K562 (cell line): Measurements from ENCODE around the gene PNLIPRP2. TPM values are rescaled to one million over a fixed set of nuclear protein-coding genes. Genes with fewer than 3 reads are reported as not detected.

Experiments used
- ATAC-seq: fragments of 200-7000 bp; cut with Tn5 transposase; 3 replicates; pipeline ENCODE4 v1.9.1; 2020; ENCODE audit warnings: moderate library complexity
- BruUV-seq: library from RNA; stranded (reverse); fragments of 400-500 nt; replicated peaks from 2 replicates; lab custom pipeline; 2021; lab: Mats Ljungman, UMichigan
- CTCF ChIA-PET: fragments of 300-600 bp; formaldehyde crosslinking; extraction: SDS; loops from one replicate; lab custom pipeline; 2021; ENCODE audit warnings: low intra/inter-chr PET ratio; lab: Yijun Ruan, JAX
- POLR2A ChIA-PET: fragments of 300-600, 350-650 bp; sonication (Branson Sonifier 250); formaldehyde crosslinking; extraction: SDS; loops from one replicate; lab custom pipeline; 2021; ENCODE audit warnings: antibody characterized with exemption, inconsistent platforms; lab: Yijun Ruan, JAX
- DNase-seq, 4 experiments: peaks; one replicate each; pipeline versions ENCODE4 v3.0.0 to v3.0.0-alpha.2; 2011 to 2018; ENCODE audit warnings: low spot score in 3 of 4, mixed read lengths in 3 of 4; ENCODE audit errors: extremely low read depth in 1 of 4
- FAIRE-seq: peaks from 2 replicates; lab custom pipeline; 2011; peaks lifted over from hg19 to GRCh38; lab: Jason Lieb, UNC
- H2AFZ ChIP-seq: 2 replicates; pipeline ENCODE4 v1.6.0; 2011; ENCODE audit warnings: low read depth, low read length, control low read depth, inconsistent platforms
- H3K27ac ChIP-seq: fragments of 200-600 bp; 3 replicates; pipeline ENCODE4 v1.8.0; 2011; ENCODE audit warnings: low read depth, mild to moderate bottlenecking, control low read depth, inconsistent platforms, low read length, moderate library complexity, mixed read lengths; ENCODE audit errors: extremely low read depth
- H3K27me3 ChIP-seq, 2 experiments: fragments of 300-600 bp in 1 of 2; 2 replicates in 1 of 2; 3 replicates in 1 of 2; pipeline versions ENCODE4 v1.6.0 to v1.8.0; 2011; ENCODE audit warnings: inconsistent platforms in 2 of 2, low read length in 2 of 2, mild to moderate bottlenecking in 1 of 2, mixed read lengths in 1 of 2, moderate library complexity in 1 of 2; ENCODE audit not compliant: control insufficient read depth in 2 of 2, insufficient read depth in 2 of 2
- H3K36me3 ChIP-seq: fragments of 300-600 bp; 3 replicates; pipeline ENCODE4 v1.8.0; 2011; ENCODE audit warnings: mild to moderate bottlenecking, low read length, inconsistent platforms; ENCODE audit not compliant: control insufficient read depth, insufficient read depth
- H3K4me1 ChIP-seq, 2 experiments: fragments of 200-600 bp in 1 of 2; replicated peaks in 1 of 2; 2 replicates in 1 of 2; 3 replicates in 1 of 2; pipeline versions ENCODE4 v1.5.1 to v1.8.0; 2011; ENCODE audit warnings: inconsistent platforms in 2 of 2, low read length in 2 of 2, mild to moderate bottlenecking in 1 of 2, mixed read lengths in 1 of 2, moderate library complexity in 1 of 2; ENCODE audit not compliant: control insufficient read depth in 2 of 2, insufficient read depth in 2 of 2
- H3K4me2 ChIP-seq: 2 replicates; pipeline ENCODE4 v1.6.1; 2011; ENCODE audit warnings: low read length, control low read depth, inconsistent platforms, mixed read lengths; ENCODE audit not compliant: insufficient read depth
- H3K4me3 ChIP-seq: fragments of 200-600 bp; sonication (generic), shearing (Covaris generic); 2 replicates; pipeline ENCODE4 v1.5.1; 2016; ENCODE audit warnings: control low read depth, inconsistent platforms
- H3K79me2 ChIP-seq: fragments of 200-600 bp; 3 replicates; pipeline ENCODE4 v1.8.0; 2011; ENCODE audit warnings: low read length, inconsistent platforms; ENCODE audit not compliant: control insufficient read depth, insufficient read depth
- H3K9ac ChIP-seq, 2 experiments: 2 replicates each; pipeline versions ENCODE4 v1.6.0 to v1.6.1; 2011; ENCODE audit warnings: low read depth in 2 of 2, low read length in 2 of 2, control low read depth in 1 of 2, inconsistent platforms in 1 of 2, mild to moderate bottlenecking in 1 of 2, mixed read lengths in 1 of 2; ENCODE audit not compliant: insufficient read depth in 1 of 2
- H3K9me1 ChIP-seq: one replicate; pipeline ENCODE4 v1.6.0; 2011; ENCODE audit warnings: inconsistent platforms, mild to moderate bottlenecking, low read length, moderate library complexity; ENCODE audit not compliant: control insufficient read depth, insufficient read depth
- H3K9me3 ChIP-seq: replicated peaks from 2 replicates; pipeline ENCODE4 v1.5.1; 2011; ENCODE audit warnings: low read depth, low read length, inconsistent platforms; ENCODE audit not compliant: control insufficient read depth, insufficient read depth
- H4K20me1 ChIP-seq: replicated peaks from 2 replicates; pipeline ENCODE4 v1.6.1; 2011; ENCODE audit warnings: low read length, inconsistent platforms, mixed read lengths; ENCODE audit not compliant: control insufficient read depth, insufficient read depth
- CCAR2 ChIP-seq: fragments of 200-400 bp; formaldehyde crosslinking; IDR thresholded peaks from 2 replicates; pipeline ENCODE4 v1.6.1; 2017; ENCODE audit warnings: mild to moderate bottlenecking, low read depth, low read length
- CEBPB ChIP-seq: fragments of 450-650 bp; IDR thresholded peaks from 2 replicates; pipeline ENCODE4 v1.6.1; 2016; ENCODE audit warnings: missing genetic modification characterization, missing compliant biosample characterization
- EZH2 ChIP-seq: IDR thresholded peaks from 2 replicates; pipeline ENCODE4 v1.6.1; 2012; ENCODE audit warnings: low read depth, mild to moderate bottlenecking, inconsistent platforms, low read length, borderline replicate concordance
- GTF2A2 ChIP-seq: IDR thresholded peaks from 2 replicates; pipeline ENCODE4 v1.6.1; 2016; ENCODE audit warnings: mild to moderate bottlenecking, missing genetic modification characterization, missing compliant biosample characterization
- GTF2F1 ChIP-seq: IDR thresholded peaks from 2 replicates; pipeline ENCODE4 v1.6.1; 2011; ENCODE audit warnings: low read depth, low read length, improper control_type of control experiment
- MCM5 ChIP-seq: fragments of 450-650 bp; IDR thresholded peaks from 2 replicates; pipeline ENCODE4 v1.6.1; 2016; ENCODE audit warnings: low read depth
- NFIX ChIP-seq: fragments of 250-450 bp; sonication (Bioruptor Pico); IDR thresholded peaks from 2 replicates; pipeline ENCODE4 v1.4.0; 2020; ENCODE audit warnings: low read depth, mild to moderate bottlenecking, moderate library complexity
- NFRKB ChIP-seq: fragments of 450-650 bp; IDR thresholded peaks from 2 replicates; pipeline ENCODE4 v1.6.1; 2016; ENCODE audit warnings: low read depth
- NR2C1 ChIP-seq, 2 experiments: fragments of 450-650 bp; IDR thresholded peaks; 2 replicates each; pipeline ENCODE4 v1.6.1; 2017; ENCODE audit warnings: mild to moderate bottlenecking in 2 of 2, antibody characterized with exemption in 1 of 2, inconsistent platforms in 1 of 2, missing compliant biosample characterization in 1 of 2, missing genetic modification characterization in 1 of 2
- NR3C1 ChIP-seq: sonication (generic); formaldehyde crosslinking; IDR thresholded peaks from 2 replicates; pipeline ENCODE4 v1.8.1; 2022; ENCODE audit warnings: missing genetic modification reagents
- POLR2AphosphoS5 ChIP-seq: IDR thresholded peaks from 2 replicates; pipeline ENCODE4 v1.6.1; 2011; ENCODE audit warnings: mild to moderate bottlenecking, low read depth, low read length, moderate library complexity; ENCODE audit not compliant: control insufficient read depth, insufficient read depth
- POLR2H ChIP-seq: IDR thresholded peaks from 2 replicates; pipeline ENCODE4 v1.6.1; 2016; ENCODE audit warnings: missing genetic modification characterization, low read depth, mild to moderate bottlenecking, control low read depth, missing compliant biosample characterization, moderate library complexity
- RBBP5 ChIP-seq: fragments of 200-600 bp; sonication (generic); IDR thresholded peaks from 2 replicates; pipeline ENCODE4 v1.6.1; 2012; ENCODE audit warnings: borderline replicate concordance, mild to moderate bottlenecking, low read length, control low read depth, inconsistent platforms; ENCODE audit not compliant: insufficient read depth, poor library complexity, severe bottlenecking
- ZNF24 ChIP-seq: fragments of 450-650 bp; IDR thresholded peaks from 2 replicates; pipeline ENCODE4 v1.6.1; 2016
- ZNF586 ChIP-seq: fragments of 450-650 bp; formaldehyde crosslinking; conservative IDR thresholded peaks from 2 replicates; pipeline ENCODE4 v1.4.0; 2020; ENCODE audit warnings: mild to moderate bottlenecking, moderate library complexity
- WGBS: fragments of 100-300 bp; shearing (Covaris generic); methylation state at CpG from one replicate; pipeline ENCODE4 v1.1.6; 2016; ENCODE audit warnings: low coverage, mixed read lengths; ENCODE audit not compliant: insufficient coverage; ENCODE audit errors: missing lambda C conversion rate; 5-methylcytosine and 5-hydroxymethylcytosine counted together
- in situ Hi-C: fragments of 300-500 bp; cut with MboI; formaldehyde crosslinking; loops from 4 replicates; pipeline ENCODE4 v1.15.0; 2018; ENCODE audit warnings: inconsistent platforms, mixed read lengths
- intact Hi-C: fragments of 100-400 bp; cut with micrococcal nuclease; formaldehyde crosslinking; loops from 2 replicates; pipeline ENCODE4 v1.14.2; 2022
- polyA plus RNA-seq, 8 experiments: library from polyadenylated mRNA; depleted of rRNA in 4 of 8; stranded (reverse) in 5 of 8; unstranded in 3 of 8; fragments of >200 nt; fragmentation: Nextera tagmentation in 2 of 8; fragmentation: Illumina TruSeq in 1 of 8; extraction: Ambion mirVana in 2 of 8; extraction: Trizol in 1 of 8; gene quantifications; 2 replicates each; pipeline versions ENCODE4 v1.2.1 to v1.2.3, GENCODE V29; 2011 to 2014; ENCODE audit warnings: inconsistent platforms in 1 of 8, missing spikeins in 1 of 8
- total RNA-seq, 7 experiments: library from RNA; depleted of rRNA in 6 of 7; stranded (reverse); fragments of >200 nt in 6 of 7; fragmentation: Illumina TruSeq in 2 of 7; extraction: Trizol in 2 of 7; gene quantifications; 2 replicates each; pipeline versions ENCODE4 v1.2.1 to v1.2.3, GENCODE V29; 2011 to 2021; ENCODE audit warnings: low replicate concordance in 1 of 7

PNLIPRP2 gene
- total and polyA plus RNA-seq, 9 of the 15 experiments (the other 6 are each of a cell fraction or from before 2014, with no cell fraction given) = 0.38 TPM; not detected in 8

DNA sequence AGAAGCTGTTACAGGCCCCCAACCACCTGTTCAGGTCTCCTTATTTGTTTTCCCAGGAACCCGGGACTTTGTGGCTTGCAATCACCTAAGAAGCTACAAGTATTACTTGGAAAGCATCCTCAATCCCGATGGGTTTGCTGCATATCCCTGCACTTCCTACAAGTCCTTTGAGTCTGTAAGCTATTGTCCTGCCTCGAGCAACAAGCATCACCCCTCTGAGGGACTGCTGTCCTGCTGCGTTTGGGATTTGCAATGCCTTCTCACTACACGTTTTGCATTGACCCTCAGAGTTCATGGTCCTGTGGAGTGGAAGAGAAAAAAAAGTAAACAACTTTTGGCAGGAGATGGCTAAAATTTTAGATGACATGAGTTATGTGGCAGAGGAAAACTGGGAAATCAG is 20.8 kb upstream of the PNLIPRP2 start:
- in situ Hi-C loops = no loop called here
- WGBS = 0% methylated on average over 5 of the region's 5 CpGs
- TF ChIP-seq NFIX = no peak
- no peak for TF ChIP-seq NR2C1 (IDR thresholded peaks at IDR 0.05)
- no peak for TF ChIP-seq NR2C1 (tag; IDR thresholded peaks at IDR 0.05)
- no peak for TF ChIP-seq POLR2H (tag)
- TF ChIP-seq RBBP5 = no peak
- no peak for TF ChIP-seq CEBPB (tag)
- no peak for TF ChIP-seq CCAR2
- TF ChIP-seq GTF2F1 = no peak
- no peak for TF ChIP-seq EZH2
- no peak for TF ChIP-seq ZNF24
- TF ChIP-seq ZNF586 (CRISPR knock-in tag) = no peak
- TF ChIP-seq MCM5 = no peak
- TF ChIP-seq NR3C1 (CRISPR knock-in tag) = no peak
- TF ChIP-seq NFRKB = no peak
- TF ChIP-seq POLR2AphosphoS5 = no peak
- TF ChIP-seq GTF2A2 (tag) = no peak
- Histone ChIP-seq H3K4me1 (no peaks in the 10 kb centered on the region), H3K27me3 (no peaks in the 10 kb centered on the region), H4K20me1 (no peaks in the 10 kb centered on the region), H3K9ac (no peak overlapping the region), H2AFZ (no peak overlapping the region), H3K9me3 (no peaks in the 10 kb centered on the region), H3K9me1 (no peaks in the 10 kb centered on the region), H3K36me3 (no peaks in the 10 kb centered on the region), H3K4me2 (no peak overlapping the region), H3K4me3 (no peak overlapping the region), H3K79me2 (no peaks in the 10 kb centered on the region), H3K27ac (no peak overlapping the region)
- no peak for ATAC-seq
- no peak for DNase-seq
- ChIA-PET CTCF (no interaction called here), POLR2A (no interaction called here)
- FAIRE-seq = no peak
- intact Hi-C loops = no loop called here
- no TSS peak for BruUV-seq
